Body of pancreas (tissue), 4 donors: Measurements from ENCODE around the gene EDAR. TPM values are rescaled to one million over a fixed set of nuclear protein-coding genes. Genes with fewer than 3 reads are reported as not detected.

Experiments
- ATAC-seq: fragments of 150-250 bp; one replicate; pipeline ENCODE4 v1.9.1; 2016
- DNase-seq, 4 donors: peaks; one replicate each; pipeline ENCODE4 v3.0.0-alpha.2; 2019
- H3K27ac ChIP-seq, 4 donors: fragments of 200-600 bp; sonication (generic); 1 replicate in 3 of 4; 2 replicates in 1 of 4; pipeline versions ENCODE4 v1.5.1 to v1.6.1; 2016 to 2019; ENCODE audit warnings: mild to moderate bottlenecking in 1 of 4, mixed read lengths in 1 of 4, moderate library complexity in 1 of 4
- H3K27me3 ChIP-seq, 2 donors: fragments of 200-600 bp; sonication (generic); one replicate each; pipeline ENCODE4 v1.6.0; 2016; ENCODE audit warnings: mild to moderate bottlenecking in 1 of 2
- H3K36me3 ChIP-seq, 2 donors: fragments of 200-600 bp; sonication (generic); replicated peaks in 1 of 2; 2 replicates each; pipeline ENCODE4 v1.5.1; 2016; ENCODE audit warnings: low read depth in 2 of 2; ENCODE audit not compliant: insufficient read depth in 1 of 2
- H3K4me1 ChIP-seq: fragments of 200-600 bp; sonication (generic); one replicate; pipeline ENCODE4 v1.6.0; 2016
- H3K4me3 ChIP-seq, 2 donors: fragments of 200-600 bp; sonication (generic); 1 replicate in 1 of 2; 2 replicates in 1 of 2; pipeline ENCODE4 v1.5.1; 2016 to 2019
- H3K9me3 ChIP-seq, 3 donors: fragments of 200-600 bp; sonication (generic); 1 replicate in 2 of 3; 2 replicates in 1 of 3; pipeline ENCODE4 v1.5.1; 2016
- CTCF ChIP-seq, 7 experiments: fragments of 450-650 bp in 4 of 7; fragments of 200-600 bp in 3 of 7; sonication (generic) in 3 of 7; IDR thresholded peaks; one replicate each; pipeline ENCODE4 v1.5.1; 2016 to 2019; ENCODE audit warnings: antibody characterized with exemption in 7 of 7
- POLR2A ChIP-seq, 3 donors: fragments of 450-650 bp; IDR thresholded peaks; one replicate each; pipeline ENCODE4 v1.6.1; 2016; ENCODE audit warnings: antibody characterized with exemption in 3 of 3, mild to moderate bottlenecking in 2 of 3
- WGBS, 2 donors: methylation state at CpG; one replicate each; pipeline ENCODE4 v1.1.5; 2017; 5-methylcytosine and 5-hydroxymethylcytosine counted together
- intact Hi-C: fragments of 100-400 bp; cut with DNase I; formaldehyde crosslinking; loops from one replicate; pipeline ENCODE4 v1.15.1; 2023
- total RNA-seq, 2 donors: library from RNA; depleted of rRNA; stranded (reverse); fragments of >200 nt; gene quantifications; one replicate each; pipeline ENCODE4 v1.1.0, GENCODE V29; 2016

EDAR gene
- total RNA-seq, 2 donors from 2014 or later = not detected

- H3K4me1 ChIP-seq = peaks cover 11% of the 10 kb centered on the region
- TF ChIP-seq CTCF (IDR thresholded peaks at IDR 0.05) = no peak
- no peak for TF ChIP-seq POLR2A (IDR thresholded peaks at IDR 0.05)
- H3K27me3 ChIP-seq = no peaks in the 10 kb centered on the region
- no peak overlapping the region for H3K27ac ChIP-seq
- no peaks in the 10 kb centered on the region for H3K36me3 ChIP-seq
- ATAC-seq (no peak), DNase-seq (no peak)
- H3K4me3 ChIP-seq = no peak overlapping the region
- 83 to 99% methylated on average over 1 to 5 of the region's 5 CpGs for WGBS, 2 donors
- intact Hi-C loops = no loop called here
- H3K9me3 ChIP-seq = no peaks in the 10 kb centered on the region
These were observed 38.7 kb upstream of the EDAR start for GRCh38 chr2:109027702-109028101.

GRCh38 chr2:109024477-109024876, 35.5 kb upstream of the EDAR start:
- Histone ChIP-seq H3K4me1 (no peaks in the 10 kb centered on the region), H3K4me3 (no peak overlapping the region), H3K27ac (no peak overlapping the region), H3K27me3 (no peaks in the 10 kb centered on the region), H3K9me3 (no peaks in the 10 kb centered on the region), H3K36me3 (no peaks in the 10 kb centered on the region)
- DNase-seq = no peak
- WGBS, 2 donors = 58 to 67% methylated on average over 3 of the region's 3 CpGs
- TF ChIP-seq CTCF (IDR thresholded peaks at IDR 0.05) = no peak
- no peak for TF ChIP-seq POLR2A (IDR thresholded peaks at IDR 0.05)
- intact Hi-C loops = no loop called here
- ATAC-seq = no peak

- intact Hi-C loops = no loop called here
- no peak for ATAC-seq
- 71 to 74% methylated on average over 7 to 13 of the region's 13 CpGs for WGBS, 2 donors
- Histone ChIP-seq H3K27ac (no peak overlapping the region), H3K36me3 (no peaks in the 10 kb centered on the region), H3K27me3 (no peaks in the 10 kb centered on the region), H3K4me3 (no peak overlapping the region), H3K4me1 (no peaks in the 10 kb centered on the region), H3K9me3 (no peaks in the 10 kb centered on the region)
- TF ChIP-seq CTCF (IDR thresholded peaks at IDR 0.05) (no peak), POLR2A (IDR thresholded peaks at IDR 0.05) (no peak)
- DNase-seq = no peak
These were observed 32.9 kb upstream of the EDAR start for GRCh38 chr2:109021895-109022300.

- H3K4me1 ChIP-seq = no peaks in the 10 kb centered on the region
- no peaks in the 10 kb centered on the region for H3K9me3 ChIP-seq
- 19 to 37% methylated on average over 7 of the region's 7 CpGs for WGBS, 2 donors
- TF ChIP-seq POLR2A (IDR thresholded peaks at IDR 0.05) (no peak), CTCF (IDR thresholded peaks at IDR 0.05) (no peak)
- intact Hi-C loops = no loop called here
- no peaks in the 10 kb centered on the region for H3K36me3 ChIP-seq
- no peak overlapping the region for H3K4me3 ChIP-seq
- no peak for DNase-seq
- no peak overlapping the region for H3K27ac ChIP-seq
- no peak for ATAC-seq
- H3K27me3 ChIP-seq = no peaks in the 10 kb centered on the region
These were observed 31.2 kb upstream of the EDAR start for GRCh38 chr2:109020217-109020637.

- Histone ChIP-seq H3K27me3 (no peaks in the 10 kb centered on the region), H3K9me3 (no peaks in the 10 kb centered on the region), H3K4me3 (no peak overlapping the region), H3K27ac (no peak overlapping the region), H3K4me1 (no peaks in the 10 kb centered on the region), H3K36me3 (no peaks in the 10 kb centered on the region)
- intact Hi-C loops = no loop called here
- WGBS, 2 donors = 75 to 81% methylated on average over 5 of the region's 5 CpGs
- no peak for TF ChIP-seq CTCF (IDR thresholded peaks at IDR 0.05)
- no peak for TF ChIP-seq POLR2A (IDR thresholded peaks at IDR 0.05)
- no peak for DNase-seq
- ATAC-seq = no peak
These were observed 29.4 kb upstream of the EDAR start for GRCh38 chr2:109018452-109018851.
